OCI-LY7 (cell line): ENCODE results near the gene POLD2.

Experiments used
- CTCF ChIP-seq: fragments of 200-600 bp; sonication (generic); conservative IDR thresholded peaks from 2 replicates; pipeline ENCODE4 v1.5.1; 2014; ENCODE audit warnings: mild to moderate bottlenecking, antibody characterized with exemption, low read length, moderate library complexity, mixed read lengths
- EZH2phosphoT487 ChIP-seq: fragments of 200-600 bp; sonication (generic); IDR thresholded peaks from 2 replicates; pipeline ENCODE4 v1.6.1; 2018; ENCODE audit warnings: low read depth, borderline replicate concordance, mild to moderate bottlenecking, mixed run types, antibody characterized with exemption, low read length, moderate library complexity, mixed read lengths

DNA sequence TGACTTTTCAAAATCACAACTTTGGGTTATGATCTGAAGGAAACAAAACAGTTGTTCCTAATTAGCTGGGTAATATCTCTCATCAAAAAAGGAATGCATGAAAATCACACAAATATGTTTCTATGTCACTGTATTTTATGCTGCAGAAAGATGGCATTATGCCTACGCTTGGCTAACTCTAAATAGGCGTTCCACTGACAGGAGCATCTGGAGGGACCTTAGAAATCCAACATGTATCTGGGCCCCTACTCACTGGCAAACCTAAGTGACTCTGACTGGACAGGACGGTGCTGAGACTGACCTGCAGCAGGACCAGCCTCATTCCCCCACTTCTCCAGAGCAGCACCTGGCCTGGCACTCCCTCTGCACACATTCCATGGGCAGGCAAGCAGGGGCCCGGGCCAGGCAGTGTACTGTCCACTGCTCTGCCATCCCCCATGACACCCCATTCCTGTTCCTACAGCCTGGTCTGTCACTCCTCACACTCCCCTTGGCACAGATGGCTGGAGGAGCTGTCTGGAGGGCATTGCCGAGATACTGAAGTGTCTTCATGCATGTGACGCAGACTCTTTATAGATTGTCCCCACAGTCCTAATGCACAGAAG lies 20.4 kb upstream of the POLD2 start:
- TF ChIP-seq CTCF, result no peak
- TF ChIP-seq EZH2phosphoT487, result no peak
